ENCODE measurements around the gene USP48. TPM values are rescaled to one million over a fixed set of nuclear protein-coding genes. Genes with fewer than 3 reads are reported as not detected.

USP48 gene
- total RNA-seq, 1 donor from 2014 or later: 54.5 TPM

- DNase-seq (ENCODE audit: low spot score): no peak
- H3K27me3 Mint-ChIP-seq (ENCODE audit: low read depth): no peaks in the 10 kb centered on the region
- H3K27ac Mint-ChIP-seq (ENCODE audit: unreplicated experiment): no peak overlapping the region
- TF ChIP-seq CTCF (IDR thresholded peaks at IDR 0.05): no peak
- no peaks in the 10 kb centered on the region for H3K9me3 Mint-ChIP-seq (ENCODE audit: low read depth)
- H3K4me1 Mint-ChIP-seq (ENCODE audit: low read depth): peaks cover 29% of the 10 kb centered on the region
- H3K4me3 Mint-ChIP-seq (ENCODE audit: unreplicated experiment): no peak overlapping the region
- H3K36me3 Mint-ChIP-seq (ENCODE audit: low read depth): peaks cover 5% of the 10 kb centered on the region
These were observed 24.3 kb downstream of the USP48 start for GRCh38 chr1:21758614-21759013.

- DNase-seq (ENCODE audit: low spot score): no peak
- no peaks in the 10 kb centered on the region for H3K9me3 Mint-ChIP-seq (ENCODE audit: low read depth)
- peak overlapping the region; percentile 27 for H3K27ac Mint-ChIP-seq (ENCODE audit: unreplicated experiment)
- H3K36me3 Mint-ChIP-seq (ENCODE audit: low read depth): peaks cover 11% of the 10 kb centered on the region
- H3K27me3 Mint-ChIP-seq (ENCODE audit: low read depth): no peaks in the 10 kb centered on the region
- H3K4me1 Mint-ChIP-seq (ENCODE audit: low read depth): peaks cover 12% of the 10 kb centered on the region
- no peak overlapping the region for H3K4me3 Mint-ChIP-seq (ENCODE audit: unreplicated experiment)
- TF ChIP-seq CTCF (IDR thresholded peaks at IDR 0.05): no peak
These were observed 26.4 kb downstream of the USP48 start for GRCh38 chr1:21756393-21757089.

GRCh38 chr1:21755067-21755466, 27.9 kb downstream of the USP48 start:
- Mint-ChIP-seq H3K36me3 (ENCODE audit: low read depth) (peaks cover 16% of the 10 kb centered on the region), H3K4me1 (ENCODE audit: low read depth) (peaks cover 11% of the 10 kb centered on the region), H3K27me3 (ENCODE audit: low read depth) (no peaks in the 10 kb centered on the region), H3K9me3 (ENCODE audit: low read depth) (no peaks in the 10 kb centered on the region), H3K27ac (ENCODE audit: unreplicated experiment) (no peak overlapping the region), H3K4me3 (ENCODE audit: unreplicated experiment) (no peak overlapping the region)
- no peak for DNase-seq (ENCODE audit: low spot score)
- TF ChIP-seq CTCF (IDR thresholded peaks at IDR 0.05): no peak

- Mint-ChIP-seq H3K4me3 (ENCODE audit: unreplicated experiment) (no peak overlapping the region), H3K4me1 (ENCODE audit: low read depth) (peaks cover 7% of the 10 kb centered on the region), H3K27me3 (ENCODE audit: low read depth) (no peaks in the 10 kb centered on the region), H3K27ac (ENCODE audit: unreplicated experiment) (no peak overlapping the region), H3K9me3 (ENCODE audit: low read depth) (no peaks in the 10 kb centered on the region), H3K36me3 (ENCODE audit: low read depth) (peaks cover 20% of the 10 kb centered on the region)
- TF ChIP-seq CTCF (IDR thresholded peaks at IDR 0.05): no peak
- no peak for DNase-seq (ENCODE audit: low spot score)
These were observed 28.4 kb downstream of the USP48 start for GRCh38 chr1:21754583-21754982.

GRCh38 chr1:21752186-21752585, 30.8 kb downstream of the USP48 start:
- no peak for TF ChIP-seq CTCF (IDR thresholded peaks at IDR 0.05)
- Mint-ChIP-seq H3K4me1 (ENCODE audit: low read depth) (no peaks in the 10 kb centered on the region), H3K36me3 (ENCODE audit: low read depth) (peaks cover 23% of the 10 kb centered on the region), H3K27ac (ENCODE audit: unreplicated experiment) (no peak overlapping the region), H3K4me3 (ENCODE audit: unreplicated experiment) (no peak overlapping the region), H3K27me3 (ENCODE audit: low read depth) (no peaks in the 10 kb centered on the region), H3K9me3 (ENCODE audit: low read depth) (no peaks in the 10 kb centered on the region)
- no peak for DNase-seq (ENCODE audit: low spot score)

Data from chondrocyte (in vitro differentiated cells).